HEK293 (cell line): ENCODE results near the gene XAGE2.

ENCODE experiments used
- CTCF ChIA-PET: fragments of 350-600 bp; formaldehyde crosslinking; extraction: SDS; loops from one replicate; lab custom pipeline; 2021; ENCODE audit warnings: antibody characterized with exemption; lab: Yijun Ruan, JAX
- POLR2A ChIA-PET: fragments of 300-600 bp; formaldehyde crosslinking; extraction: SDS; loops from one replicate; lab custom pipeline; 2020; ENCODE audit warnings: antibody characterized with exemption, inconsistent platforms; lab: Yijun Ruan, JAX
- H3K27ac ChIP-seq: fragments of 200-500 bp; sonication (Bioruptor generic); 2 replicates; pipeline ENCODE4 v1.5.1; 2014; ENCODE audit warnings: low read depth, low read length, control low read depth, inconsistent platforms; ENCODE audit errors: extremely low read depth
- H3K36me3 ChIP-seq, 2 experiments: fragments of 200-500 bp in 1 of 2; sonication (Bioruptor generic) in 1 of 2; 1 replicate in 1 of 2; 2 replicates in 1 of 2; pipeline ENCODE4 v1.5.1; 2014 to 2017; ENCODE audit warnings: inconsistent platforms in 2 of 2, low read length in 2 of 2; ENCODE audit not compliant: control insufficient read depth in 2 of 2, insufficient read depth in 1 of 2
- H3K4me1 ChIP-seq: fragments of 200-500 bp; sonication (Bioruptor generic); 2 replicates; pipeline ENCODE4 v1.5.1; 2014; ENCODE audit warnings: mild to moderate bottlenecking, low read length, inconsistent platforms; ENCODE audit not compliant: control insufficient read depth, insufficient read depth
- H3K4me3 ChIP-seq: 2 replicates; pipeline ENCODE4 v1.5.1; 2011; ENCODE audit warnings: low read depth, mild to moderate bottlenecking, control low read depth, low read length, moderate library complexity
- H3K9me3 ChIP-seq: fragments of 200-500 bp; sonication (Bioruptor generic); 2 replicates; pipeline ENCODE4 v1.5.1; 2014; ENCODE audit warnings: low read depth, low read length, inconsistent platforms; ENCODE audit not compliant: control insufficient read depth, insufficient read depth
- GLIS2 ChIP-seq: fragments of 450-650 bp; formaldehyde crosslinking; IDR thresholded peaks from 2 replicates; pipeline ENCODE4 v1.5.1; 2016; ENCODE audit warnings: missing biosample characterization, missing genetic modification characterization
- KLF16 ChIP-seq: fragments of 450-650 bp; formaldehyde crosslinking; IDR thresholded peaks from 2 replicates; pipeline ENCODE4 v1.5.1; 2017; ENCODE audit warnings: missing biosample characterization, missing genetic modification characterization
- SALL2 ChIP-seq: fragments of 450-650 bp; formaldehyde crosslinking; IDR thresholded peaks from 2 replicates; pipeline ENCODE4 v1.5.0; 2017; ENCODE audit warnings: missing biosample characterization, mild to moderate bottlenecking, missing genetic modification characterization, borderline replicate concordance
- SP3 ChIP-seq: fragments of 450-650 bp; formaldehyde crosslinking; IDR thresholded peaks from 2 replicates; pipeline ENCODE4 v1.5.1; 2016; ENCODE audit warnings: missing biosample characterization, missing genetic modification characterization
- SP7 ChIP-seq: fragments of 450-650 bp; formaldehyde crosslinking; IDR thresholded peaks from 2 replicates; pipeline ENCODE4 v1.5.1; 2016; ENCODE audit warnings: missing biosample characterization, missing genetic modification characterization
- TRIM28 ChIP-seq: IDR thresholded peaks from 2 replicates; pipeline ENCODE4 v1.6.1; 2011; ENCODE audit warnings: low read length, control low read depth, borderline replicate concordance
- WT1 ChIP-seq: fragments of 450-650 bp; formaldehyde crosslinking; IDR thresholded peaks from 2 replicates; pipeline ENCODE4 v1.5.1; 2016; ENCODE audit warnings: missing biosample characterization, missing genetic modification characterization
- ZBTB20 ChIP-seq: fragments of 450-650 bp; formaldehyde crosslinking; IDR thresholded peaks from 2 replicates; pipeline ENCODE4 v1.5.1; 2016; ENCODE audit warnings: missing biosample characterization, missing genetic modification characterization
- ZNF146 ChIP-seq: fragments of 450-650 bp; formaldehyde crosslinking; IDR thresholded peaks from 2 replicates; pipeline ENCODE4 v1.5.1; 2016; ENCODE audit warnings: missing biosample characterization, missing genetic modification characterization
- ZNF214 ChIP-seq: fragments of 450-650 bp; formaldehyde crosslinking; IDR thresholded peaks from 2 replicates; pipeline ENCODE4 v1.5.1; 2017; ENCODE audit warnings: missing biosample characterization, mild to moderate bottlenecking, missing genetic modification characterization, borderline replicate concordance
- ZNF501 ChIP-seq: fragments of 450-650 bp; formaldehyde crosslinking; IDR thresholded peaks from 2 replicates; pipeline ENCODE4 v1.5.1; 2016; ENCODE audit warnings: missing biosample characterization, missing genetic modification characterization
- ZNF585B ChIP-seq: fragments of 450-650 bp; formaldehyde crosslinking; IDR thresholded peaks from 2 replicates; pipeline ENCODE4 v1.5.1; 2016; ENCODE audit warnings: missing biosample characterization, missing genetic modification characterization
- ZNF596 ChIP-seq: fragments of 450-650 bp; IDR thresholded peaks from 2 replicates; pipeline ENCODE4 v1.5.0; 2018; ENCODE audit warnings: missing biosample characterization, mild to moderate bottlenecking, missing genetic modification characterization, moderate library complexity
- ZNF623 ChIP-seq: fragments of 450-650 bp; formaldehyde crosslinking; IDR thresholded peaks from 2 replicates; pipeline ENCODE4 v1.5.1; 2016; ENCODE audit warnings: missing biosample characterization, missing genetic modification characterization
- ZNF677 ChIP-seq: fragments of 450-650 bp; IDR thresholded peaks from 2 replicates; pipeline ENCODE4 v1.5.0; 2018; ENCODE audit warnings: missing biosample characterization, mild to moderate bottlenecking, missing genetic modification characterization, moderate library complexity
- ZNF704 ChIP-seq: fragments of 450-650 bp; formaldehyde crosslinking; IDR thresholded peaks from 2 replicates; pipeline ENCODE4 v1.5.1; 2016; ENCODE audit warnings: missing biosample characterization, missing genetic modification characterization
- TF ChIP-seq, protein P1 (sequence below): fragments of 450-650 bp; formaldehyde crosslinking; IDR thresholded peaks from 2 replicates; pipeline ENCODE4 v1.5.1; 2016; ENCODE audit warnings: missing biosample characterization, missing genetic modification characterization, borderline replicate concordance
- TF ChIP-seq, protein P2 (sequence below): fragments of 450-650 bp; IDR thresholded peaks from 2 replicates; pipeline ENCODE4 v1.5.1; 2018; ENCODE audit warnings: missing biosample characterization, missing genetic modification characterization

Gene XAGE2

GRCh38 chrX:52416816-52417215 lies 48.0 kb downstream of the XAGE2 start (continued):
- TF ChIP-seq ZBTB20 (no peak), TRIM28 (no peak), SP3 (tag by site-specific recombination) (no peak), ZNF501 (tag by site-specific recombination) (no peak), GLIS2 (tag by site-specific recombination) (no peak), ZNF704 (no peak), ZNF677 (tag by site-specific recombination) (no peak), SP7 (tag by site-specific recombination) (no peak), ZNF214 (tag by site-specific recombination) (no peak)

GRCh38 chrX:52420824-52421443 lies 52.1 kb downstream of the XAGE2 start:
- H3K4me1 ChIP-seq: no peaks in the 10 kb centered on the region
- H3K9me3 ChIP-seq: no peaks in the 10 kb centered on the region
- no peak overlapping the region for H3K4me3 ChIP-seq
- TF ChIP-seq ZNF146 (tag by site-specific recombination): no peak
- TF ChIP-seq ZNF501 (tag by site-specific recombination): no peak
- H3K36me3 ChIP-seq: no peaks in the 10 kb centered on the region
- CTCF ChIA-PET: no interaction called here
- POLR2A ChIA-PET: interaction anchor here (0.6 kb wide), 1 partner anchor 160 kb away, joined by 6 read pairs; no protein-coding TSS in a partner anchor
- H3K27ac ChIP-seq: no peak overlapping the region

- CTCF ChIA-PET: no interaction called here
- no peaks in the 10 kb centered on the region for H3K36me3 ChIP-seq
- TF ChIP-seq, protein P1, sequence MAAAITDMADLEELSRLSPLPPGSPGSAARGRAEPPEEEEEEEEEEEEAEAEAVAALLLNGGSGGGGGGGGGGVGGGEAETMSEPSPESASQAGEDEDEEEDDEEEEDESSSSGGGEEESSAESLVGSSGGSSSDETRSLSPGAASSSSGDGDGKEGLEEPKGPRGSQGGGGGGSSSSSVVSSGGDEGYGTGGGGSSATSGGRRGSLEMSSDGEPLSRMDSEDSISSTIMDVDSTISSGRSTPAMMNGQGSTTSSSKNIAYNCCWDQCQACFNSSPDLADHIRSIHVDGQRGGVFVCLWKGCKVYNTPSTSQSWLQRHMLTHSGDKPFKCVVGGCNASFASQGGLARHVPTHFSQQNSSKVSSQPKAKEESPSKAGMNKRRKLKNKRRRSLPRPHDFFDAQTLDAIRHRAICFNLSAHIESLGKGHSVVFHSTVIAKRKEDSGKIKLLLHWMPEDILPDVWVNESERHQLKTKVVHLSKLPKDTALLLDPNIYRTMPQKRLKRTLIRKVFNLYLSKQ (tag by site-specific recombination): no peak
- TF ChIP-seq SALL2 (tag by site-specific recombination) (no peak), KLF16 (tag by site-specific recombination) (no peak), ZNF623 (tag by site-specific recombination) (no peak), ZNF585B (tag by site-specific recombination) (no peak)
- TF ChIP-seq, all 188 proteins: peak for 0
- Histone ChIP-seq H3K4me1 (no peaks in the 10 kb centered on the region), H3K4me3 (no peak overlapping the region), H3K9me3 (no peaks in the 10 kb centered on the region), H3K27ac (no peak overlapping the region)
- POLR2A ChIA-PET: no interaction called here
Observed at GRCh38 chrX:52422884-52423283, 54.1 kb downstream of the XAGE2 start.

DNA sequence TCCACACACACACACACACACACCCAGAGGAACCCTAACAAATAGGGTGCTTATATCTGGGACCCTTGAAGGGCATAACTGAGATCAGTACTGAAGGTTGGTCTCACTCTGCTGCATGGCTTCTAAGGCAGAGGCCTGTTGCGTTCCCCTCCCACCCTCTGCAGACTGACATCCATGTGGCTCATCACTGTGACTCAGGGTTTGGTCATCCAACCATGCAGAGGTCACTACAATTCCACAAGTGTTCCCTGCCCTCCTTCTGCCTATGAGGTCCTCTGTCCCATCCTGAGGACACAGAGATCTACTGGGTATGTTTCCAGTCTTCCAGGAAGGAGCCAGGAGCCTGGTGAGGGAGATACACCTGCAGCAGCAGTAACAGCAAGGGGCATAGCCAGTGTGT lies 55.8 kb downstream of the XAGE2 start:
- no peaks in the 10 kb centered on the region for H3K36me3 ChIP-seq
- POLR2A ChIA-PET: no interaction called here
- TF ChIP-seq, protein P2, sequence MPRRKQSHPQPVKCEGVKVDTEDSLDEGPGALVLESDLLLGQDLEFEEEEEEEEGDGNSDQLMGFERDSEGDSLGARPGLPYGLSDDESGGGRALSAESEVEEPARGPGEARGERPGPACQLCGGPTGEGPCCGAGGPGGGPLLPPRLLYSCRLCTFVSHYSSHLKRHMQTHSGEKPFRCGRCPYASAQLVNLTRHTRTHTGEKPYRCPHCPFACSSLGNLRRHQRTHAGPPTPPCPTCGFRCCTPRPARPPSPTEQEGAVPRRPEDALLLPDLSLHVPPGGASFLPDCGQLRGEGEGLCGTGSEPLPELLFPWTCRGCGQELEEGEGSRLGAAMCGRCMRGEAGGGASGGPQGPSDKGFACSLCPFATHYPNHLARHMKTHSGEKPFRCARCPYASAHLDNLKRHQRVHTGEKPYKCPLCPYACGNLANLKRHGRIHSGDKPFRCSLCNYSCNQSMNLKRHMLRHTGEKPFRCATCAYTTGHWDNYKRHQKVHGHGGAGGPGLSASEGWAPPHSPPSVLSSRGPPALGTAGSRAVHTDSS (tag by site-specific recombination): no peak
- no peak for TF ChIP-seq WT1 (tag by site-specific recombination)
- TF ChIP-seq ZNF596: no peak
- TF ChIP-seq, all 188 proteins: peak for 0
- CTCF ChIA-PET: interaction anchor here (1.3 kb wide), 1 partner anchor 11 kb away, joined by 3 read pairs; no protein-coding TSS in a partner anchor
- no peaks in the 10 kb centered on the region for H3K9me3 ChIP-seq
- no peaks in the 10 kb centered on the region for H3K4me1 ChIP-seq
- no peak overlapping the region for H3K4me3 ChIP-seq
- no peak overlapping the region for H3K27ac ChIP-seq
